SK-N-MC (cell line): ENCODE measurements around the gene RAD1.

ENCODE experiments used
- EZH2 ChIP-seq: fragments of 200-600 bp; sonication (generic); IDR thresholded peaks from one replicate; pipeline ENCODE4 v1.6.1; 2017; ENCODE audit warnings: antibody characterized with exemption
- POLR2AphosphoS5 ChIP-seq: IDR thresholded peaks from 2 replicates; pipeline ENCODE4 v1.6.1; 2012; ENCODE audit warnings: mild to moderate bottlenecking, low read depth, low read length, borderline replicate concordance

- no peak for TF ChIP-seq EZH2
- TF ChIP-seq POLR2AphosphoS5 = peak; percentile 90
Measured at GRCh38 chr5:34915139-34915855, at the start of gene RAD1, which contains the start of gene BRIX1.
